ENCODE results near the gene FGF18.

- TF ChIP-seq BHLHE40 (IDR thresholded peaks at IDR 0.05; ENCODE audit: low read depth, low read length) (no peak), POLR2A (IDR thresholded peaks at IDR 0.05; ENCODE audit: low read depth, low read length) (no peak), CTCF (conservative IDR thresholded peaks at IDR 0.05; ENCODE audit: low read depth, low read length) (no peak), RAD21 (IDR thresholded peaks at IDR 0.05; ENCODE audit: low read length) (no peak), RFX5 (IDR thresholded peaks at IDR 0.05; ENCODE audit: low read depth, low read length) (no peak), SMC3 (IDR thresholded peaks at IDR 0.05; ENCODE audit: low read depth, low read length) (no peak), CEBPB (IDR thresholded peaks at IDR 0.05; ENCODE audit: low read depth, low read length) (no peak)
These were observed 17.9 kb downstream of the FGF18 start for GRCh38 chr5:171437286-171437821.
